ENCODE results near the gene NDUFV2. TPM values are rescaled to one million over a fixed set of nuclear protein-coding genes. Genes with fewer than 3 reads are reported as not detected.

Gene NDUFV2
- total and polyA plus RNA-seq, 2 of the 13 experiments (the other 11 are each of a cell fraction or from before 2014, with no cell fraction given) = 216 to 299 TPM

DNA sequence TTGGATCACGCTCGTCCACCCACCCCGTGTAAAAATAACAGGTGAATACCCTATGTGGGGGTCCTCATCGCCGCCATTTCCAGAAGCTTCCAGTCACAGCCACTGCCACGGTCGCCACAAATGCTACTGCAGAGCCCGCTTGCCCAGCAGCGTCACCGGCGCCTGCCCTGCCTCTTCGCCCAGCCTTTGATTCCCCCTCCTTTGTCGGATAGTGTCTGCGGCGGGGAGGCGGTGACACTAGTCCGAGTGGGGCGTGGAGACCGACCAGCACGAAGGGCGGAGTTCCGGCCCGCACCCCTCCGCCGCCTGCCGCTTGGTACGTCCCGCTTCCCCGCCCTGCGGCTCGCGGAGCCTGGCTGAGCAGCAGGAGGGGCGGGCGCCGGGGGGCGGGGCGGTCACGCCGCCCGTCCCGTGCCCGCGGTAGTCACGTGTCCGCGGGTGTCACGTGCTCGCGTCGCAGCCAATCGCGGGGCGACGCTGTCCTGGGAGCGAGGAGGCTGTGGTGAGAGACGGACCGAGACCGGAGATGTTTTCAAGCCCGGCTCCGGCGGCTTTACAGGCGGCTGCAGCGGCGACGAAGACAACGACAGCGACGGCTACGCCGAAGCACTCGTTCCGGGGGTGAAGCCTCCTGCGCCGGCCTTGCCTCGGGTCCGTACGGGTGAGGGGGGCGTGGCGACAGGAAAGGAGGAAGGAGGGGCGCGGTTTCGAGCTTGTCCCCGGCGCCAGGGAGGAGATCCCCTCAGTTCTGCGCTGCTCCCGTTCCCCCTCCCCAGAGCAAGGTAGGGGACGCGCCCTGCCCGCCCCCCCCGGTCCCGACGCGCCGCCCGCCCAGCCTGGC lies 34.0 kb downstream of the NDUFV2 start, which contains the start of gene ANKRD12 (continued):
- peak; percentile 74 for TF ChIP-seq ZNF776 (CRISPR knock-in tag; IDR thresholded peaks at IDR 0.05)
- no peak for TF ChIP-seq NR2F6 (IDR thresholded peaks at IDR 0.05)
- TF ChIP-seq NR2F6 (CRISPR knock-in tag; IDR thresholded peaks at IDR 0.05) = no peak
- no peak for TF ChIP-seq TBL1XR1 (IDR thresholded peaks at IDR 0.05; ENCODE audit: borderline replicate concordance, low read length, partially characterized antibody)
- TF ChIP-seq TERF1 (CRISPR knock-in tag; IDR thresholded peaks at IDR 0.05) = no peak
- TF ChIP-seq NCOA2 (CRISPR knock-in tag; IDR thresholded peaks at IDR 0.05) = no peak
- TF ChIP-seq POGK (CRISPR knock-in tag; conservative IDR thresholded peaks at IDR 0.05) = peak; percentile 83
- TF ChIP-seq ZNF230 (CRISPR knock-in tag; IDR thresholded peaks at IDR 0.05) = peak; percentile 80; the same call in 1 of the 2 replicates
- peak; percentile 77 for TF ChIP-seq THAP11 (CRISPR knock-in tag; IDR thresholded peaks at IDR 0.05)
- TF ChIP-seq REL (CRISPR knock-in tag; conservative IDR thresholded peaks at IDR 0.05) = peak; percentile 81; the same call in 1 of the 2 replicates
- TF ChIP-seq PLRG1 (conservative IDR thresholded peaks at IDR 0.05) = no peak
- TF ChIP-seq KLF12 (CRISPR knock-in tag; IDR thresholded peaks at IDR 0.05; ENCODE audit: borderline replicate concordance) = no peak
- peak; percentile 67; the same call in 1 of the 2 replicates for TF ChIP-seq HOXA5 (CRISPR knock-in tag; IDR thresholded peaks at IDR 0.05)
- TF ChIP-seq PRPF4 (IDR thresholded peaks at IDR 0.05; ENCODE audit: low read depth, low read length, poor library complexity, severe bottlenecking) = no peak
- TF ChIP-seq PBX2 (CRISPR knock-in tag; IDR thresholded peaks at IDR 0.05) = no peak
- no peak for TF ChIP-seq SIX1 (CRISPR knock-in tag; IDR thresholded peaks at IDR 0.05; ENCODE audit: borderline replicate concordance)
- TF ChIP-seq ZNF703 (CRISPR knock-in tag; IDR thresholded peaks at IDR 0.05; ENCODE audit: borderline replicate concordance) = no peak
- peak; percentile 63; the same call in 1 of the 2 replicates for TF ChIP-seq AKAP8 (CRISPR knock-in tag; IDR thresholded peaks at IDR 0.05)
- TF ChIP-seq, protein P1, sequence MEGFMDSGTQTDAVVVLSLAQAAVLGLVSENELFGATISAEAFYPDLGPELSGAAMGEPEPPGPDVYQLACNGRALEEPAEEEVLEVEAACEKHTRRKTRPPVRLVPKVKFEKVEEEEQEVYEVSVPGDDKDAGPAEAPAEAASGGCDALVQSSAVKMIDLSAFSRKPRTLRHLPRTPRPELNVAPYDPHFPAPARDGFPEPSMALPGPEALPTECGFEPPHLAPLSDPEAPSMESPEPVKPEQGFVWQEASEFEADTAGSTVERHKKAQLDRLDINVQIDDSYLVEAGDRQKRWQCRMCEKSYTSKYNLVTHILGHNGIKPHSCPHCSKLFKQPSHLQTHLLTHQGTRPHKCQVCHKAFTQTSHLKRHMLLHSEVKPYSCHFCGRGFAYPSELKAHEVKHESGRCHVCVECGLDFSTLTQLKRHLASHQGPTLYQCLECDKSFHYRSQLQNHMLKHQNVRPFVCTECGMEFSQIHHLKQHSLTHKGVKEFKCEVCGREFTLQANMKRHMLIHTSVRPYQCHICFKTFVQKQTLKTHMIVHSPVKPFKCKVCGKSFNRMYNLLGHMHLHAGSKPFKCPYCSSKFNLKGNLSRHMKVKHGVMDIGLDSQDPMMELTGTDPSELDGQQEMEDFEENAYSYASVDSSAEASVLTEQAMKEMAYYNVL (CRISPR knock-in tag; IDR thresholded peaks at IDR 0.05; ENCODE audit: borderline replicate concordance) = peak; percentile 83; the same call in 1 of the 2 replicates
- TF ChIP-seq MBD4 (IDR thresholded peaks at IDR 0.05; ENCODE audit: borderline replicate concordance, low read length) = no peak
- TF ChIP-seq, protein P2, sequence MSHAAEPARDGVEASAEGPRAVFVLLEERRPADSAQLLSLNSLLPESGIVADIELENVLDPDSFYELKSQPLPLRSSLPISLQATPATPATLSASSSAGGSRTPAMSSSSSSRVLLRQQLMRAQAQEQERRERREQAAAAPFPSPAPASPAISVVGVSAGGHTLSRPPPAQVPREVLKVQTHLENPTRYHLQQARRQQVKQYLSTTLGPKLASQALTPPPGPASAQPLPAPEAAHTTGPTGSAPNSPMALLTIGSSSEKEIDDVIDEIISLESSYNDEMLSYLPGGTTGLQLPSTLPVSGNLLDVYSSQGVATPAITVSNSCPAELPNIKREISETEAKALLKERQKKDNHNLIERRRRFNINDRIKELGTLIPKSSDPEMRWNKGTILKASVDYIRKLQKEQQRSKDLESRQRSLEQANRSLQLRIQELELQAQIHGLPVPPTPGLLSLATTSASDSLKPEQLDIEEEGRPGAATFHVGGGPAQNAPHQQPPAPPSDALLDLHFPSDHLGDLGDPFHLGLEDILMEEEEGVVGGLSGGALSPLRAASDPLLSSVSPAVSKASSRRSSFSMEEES (CRISPR knock-in tag; IDR thresholded peaks at IDR 0.05) = peak; percentile 83
- peak; percentile 99 for TF ChIP-seq BHLHE40 (IDR thresholded peaks at IDR 0.05; ENCODE audit: low read length)
